ENCODE data around the gene ZNF23. TPM values are rescaled to one million over a fixed set of nuclear protein-coding genes. Genes with fewer than 3 reads are reported as not detected.

Gene ZNF23
- total RNA-seq, 1 donor from 2014 or later: 11.6 TPM

- DNase-seq (ENCODE audit: low spot score): no peak
Observed at GRCh38 chr16:71472051-71472450, 10.0 kb upstream of the ZNF23 start.

GRCh38 chr16:71467810-71468209 lies 5.8 kb upstream of the ZNF23 start:
- no peak for DNase-seq (ENCODE audit: low spot score)

GRCh38 chr16:71464231-71464630 lies 2.2 kb upstream of the ZNF23 start:
- no peak for DNase-seq (ENCODE audit: low spot score)

- DNase-seq (ENCODE audit: low spot score): no peak
Observed at GRCh38 chr16:71460941-71461340, 1.1 kb downstream of the ZNF23 start.

- no peak for DNase-seq (ENCODE audit: low spot score)
Observed at GRCh38 chr16:71460236-71460635, 1.8 kb downstream of the ZNF23 start.

- DNase-seq (ENCODE audit: low spot score): no peak
Observed at GRCh38 chr16:71459510-71459909, 2.5 kb downstream of the ZNF23 start.

- DNase-seq (ENCODE audit: low spot score): no peak
Observed at GRCh38 chr16:71456801-71457200, 5.2 kb downstream of the ZNF23 start.

GRCh38 chr16:71453036-71453435 lies 9.0 kb downstream of the ZNF23 start:
- no peak for DNase-seq (ENCODE audit: low spot score)

- DNase-seq (ENCODE audit: low spot score): no peak
Observed at GRCh38 chr16:71449020-71449419, 13.0 kb downstream of the ZNF23 start.

GRCh38 chr16:71448274-71448866 lies 13.7 kb downstream of the ZNF23 start:
- no peak for DNase-seq (ENCODE audit: low spot score)

- no peak for DNase-seq (ENCODE audit: low spot score)
Observed at GRCh38 chr16:71443714-71444113, 18.3 kb downstream of the ZNF23 start.

- DNase-seq (ENCODE audit: low spot score): no peak
Observed at GRCh38 chr16:71442051-71442440, 20.0 kb downstream of the ZNF23 start, which contains the start of gene TLE7. TSS of gene TLE7 (minus strand) at chr16:71442054. CDS start at chr16:71433324, 8,730 bp downstream.

- no peak for DNase-seq (ENCODE audit: low spot score)
Observed at GRCh38 chr16:71441348-71442050, 20.5 kb downstream of the ZNF23 start.

- DNase-seq (ENCODE audit: low spot score): no peak
Observed at GRCh38 chr16:71440669-71441347, 21.2 kb downstream of the ZNF23 start.

GRCh38 chr16:71439523-71439922 lies 22.5 kb downstream of the ZNF23 start:
- DNase-seq (ENCODE audit: low spot score): no peak

GRCh38 chr16:71436473-71436872 lies 25.6 kb downstream of the ZNF23 start:
- no peak for DNase-seq (ENCODE audit: low spot score)

GRCh38 chr16:71432906-71433305 lies 29.1 kb downstream of the ZNF23 start:
- DNase-seq (ENCODE audit: low spot score): no peak

- DNase-seq (ENCODE audit: low spot score): no peak
Observed at GRCh38 chr16:71431991-71432390, 30.1 kb downstream of the ZNF23 start.

GRCh38 chr16:71431176-71431575 lies 30.9 kb downstream of the ZNF23 start:
- no peak for DNase-seq (ENCODE audit: low spot score)

GRCh38 chr16:71430744-71431143 lies 31.3 kb downstream of the ZNF23 start:
- DNase-seq (ENCODE audit: low spot score): no peak

GRCh38 chr16:71429581-71429980 lies 32.5 kb downstream of the ZNF23 start:
- DNase-seq (ENCODE audit: low spot score): no peak

- DNase-seq (ENCODE audit: low spot score): no peak
Observed at GRCh38 chr16:71428883-71429282, 33.2 kb downstream of the ZNF23 start.

- no peak for DNase-seq (ENCODE audit: low spot score)
Observed at GRCh38 chr16:71428385-71428784, 33.7 kb downstream of the ZNF23 start.

Data from ureter (tissue), 1 donor.